HL-60 (cell line): ENCODE measurements around the gene IVD.

Experiments
- POLR2AphosphoS5 ChIP-seq: IDR thresholded peaks from 2 replicates; pipeline ENCODE4 v1.6.1; 2012; ENCODE audit warnings: low read depth
- TF ChIP-seq, protein P1 (sequence below): IDR thresholded peaks from one replicate; pipeline ENCODE4 v1.5.1; 2011; ENCODE audit warnings: low read length, control low read depth, inconsistent platforms; ENCODE audit not compliant: insufficient read depth

DNA sequence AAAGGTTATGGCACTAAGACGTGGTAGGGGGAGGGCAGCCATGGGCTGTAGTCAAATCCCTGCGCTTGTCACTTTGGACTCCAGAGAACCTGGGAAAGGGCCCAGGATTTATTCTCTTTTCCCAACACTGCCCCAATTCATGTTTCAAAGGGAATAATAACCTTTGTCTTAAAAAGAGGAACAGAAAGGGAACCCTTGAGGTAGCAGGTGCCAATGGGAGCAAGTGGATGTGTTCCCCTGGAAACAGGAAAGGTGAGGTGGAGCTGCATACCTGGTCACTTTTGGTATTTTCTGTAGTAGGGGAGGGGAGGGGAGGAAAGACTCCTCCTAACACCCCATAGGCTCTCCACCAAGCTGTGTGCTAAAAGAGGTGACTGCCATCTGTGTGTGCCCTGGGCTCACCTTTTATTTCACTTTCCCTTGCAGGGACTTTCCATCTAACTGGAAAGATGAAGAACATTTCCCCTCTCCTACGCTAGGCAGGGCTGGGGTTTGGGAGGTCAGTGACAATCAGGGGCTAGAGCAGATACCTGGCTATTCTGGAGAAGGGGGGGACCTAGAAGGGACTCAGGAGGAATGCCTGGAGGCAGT is 59.1 kb downstream of the IVD start:
- TF ChIP-seq, protein P1, sequence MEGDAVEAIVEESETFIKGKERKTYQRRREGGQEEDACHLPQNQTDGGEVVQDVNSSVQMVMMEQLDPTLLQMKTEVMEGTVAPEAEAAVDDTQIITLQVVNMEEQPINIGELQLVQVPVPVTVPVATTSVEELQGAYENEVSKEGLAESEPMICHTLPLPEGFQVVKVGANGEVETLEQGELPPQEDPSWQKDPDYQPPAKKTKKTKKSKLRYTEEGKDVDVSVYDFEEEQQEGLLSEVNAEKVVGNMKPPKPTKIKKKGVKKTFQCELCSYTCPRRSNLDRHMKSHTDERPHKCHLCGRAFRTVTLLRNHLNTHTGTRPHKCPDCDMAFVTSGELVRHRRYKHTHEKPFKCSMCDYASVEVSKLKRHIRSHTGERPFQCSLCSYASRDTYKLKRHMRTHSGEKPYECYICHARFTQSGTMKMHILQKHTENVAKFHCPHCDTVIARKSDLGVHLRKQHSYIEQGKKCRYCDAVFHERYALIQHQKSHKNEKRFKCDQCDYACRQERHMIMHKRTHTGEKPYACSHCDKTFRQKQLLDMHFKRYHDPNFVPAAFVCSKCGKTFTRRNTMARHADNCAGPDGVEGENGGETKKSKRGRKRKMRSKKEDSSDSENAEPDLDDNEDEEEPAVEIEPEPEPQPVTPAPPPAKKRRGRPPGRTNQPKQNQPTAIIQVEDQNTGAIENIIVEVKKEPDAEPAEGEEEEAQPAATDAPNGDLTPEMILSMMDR, result no peak
- no peak for TF ChIP-seq POLR2AphosphoS5
